Stimulated activated CD8-positive, alpha-beta memory T cell treated with anti-CD3 and anti-CD28 coated beads, Interleukin-12 subunit alpha, Interleukin-12 subunit beta, amount 100 ng/mL, for 4 hours (primary cell): Measurements from ENCODE around the gene H2AZ2.

ENCODE experiments used
- DNase-seq: peaks from one replicate; pipeline ENCODE4 v3.0.0-alpha.2; 2020; ENCODE audit warnings: low read depth

Gene H2AZ2

DNA sequence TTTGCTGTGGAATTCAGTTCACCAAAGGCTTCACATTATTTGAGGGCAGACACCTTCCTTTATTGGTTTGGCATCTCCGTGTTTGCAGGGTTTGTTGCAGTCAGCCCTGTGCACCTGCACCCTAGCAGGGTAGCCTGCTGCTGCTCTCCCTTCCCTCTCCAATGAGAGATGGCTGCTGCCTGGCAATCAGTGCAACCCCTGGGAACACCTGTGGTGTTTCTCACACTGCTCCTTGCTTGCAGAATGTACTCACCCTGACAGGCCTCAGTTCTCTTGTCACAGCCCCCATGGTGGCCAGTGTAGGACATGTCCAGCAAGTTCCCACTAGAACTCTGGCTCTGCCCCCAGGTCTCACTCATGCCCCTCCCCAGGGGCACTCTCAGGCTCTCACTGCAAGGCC is 63.5 kb downstream of the H2AZ2 start:
- DNase-seq: no peak

DNA sequence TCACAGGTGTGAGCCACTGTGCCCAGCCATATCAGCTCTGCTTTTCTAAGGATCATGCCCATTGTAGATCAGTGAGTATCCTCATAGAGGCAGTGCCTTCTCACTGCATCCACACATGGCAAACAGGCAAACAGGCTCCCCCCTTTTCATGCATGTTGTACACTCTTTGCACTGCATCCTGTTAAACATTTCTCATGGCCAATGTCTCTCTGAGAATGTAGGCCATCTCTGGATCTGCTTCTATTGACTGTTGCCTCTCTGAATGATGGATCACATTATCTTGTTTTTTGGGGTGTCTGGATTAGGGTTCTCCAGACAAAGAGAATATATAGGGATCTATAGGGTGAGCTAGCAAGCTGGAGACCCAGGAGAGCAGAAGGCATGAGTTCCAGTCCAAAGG is 64.5 kb downstream of the H2AZ2 start:
- no peak for DNase-seq

DNA sequence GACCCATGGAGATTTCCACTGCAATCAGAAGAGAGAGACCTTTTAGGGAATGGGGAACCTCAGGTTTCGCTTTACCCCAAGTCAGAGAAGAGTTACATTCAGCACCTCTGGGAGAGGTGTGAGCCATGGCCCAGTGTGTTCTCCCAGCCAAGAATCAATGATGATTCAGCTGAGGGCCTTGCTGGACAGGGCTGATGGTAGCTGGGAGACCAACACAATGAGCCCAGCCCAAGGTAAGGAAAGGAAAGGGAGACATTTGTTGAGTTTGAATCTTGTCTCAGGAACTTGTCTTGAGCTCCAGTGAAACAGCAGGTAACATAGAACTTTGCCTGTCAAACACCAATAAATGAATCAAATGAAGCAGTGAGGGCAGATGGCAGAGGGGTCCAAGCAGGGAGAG is 65.4 kb downstream of the H2AZ2 start:
- no peak for DNase-seq
